Gastroesophageal sphincter (tissue), 4 donors: Measurements from ENCODE around the gene LRP1B. TPM values are rescaled to one million over a fixed set of nuclear protein-coding genes. Genes with fewer than 3 reads are reported as not detected.

Source experiments
- ATAC-seq: fragments of 150-250 bp; one replicate; pipeline ENCODE4 v1.9.1; 2016; ENCODE audit warnings: mild to moderate bottlenecking, moderate library complexity
- H3K27ac ChIP-seq, 4 donors: fragments of 200-600 bp; sonication (generic) in 3 of 4; 1 replicate in 3 of 4; 2 replicates in 1 of 4; pipeline ENCODE4 v1.5.1; 2016 to 2019
- H3K27me3 ChIP-seq: fragments of 200-600 bp; sonication (generic); one replicate; pipeline ENCODE4 v1.5.1; 2019
- H3K36me3 ChIP-seq, 2 donors: fragments of 200-600 bp; sonication (generic); one replicate each; pipeline ENCODE4 v1.5.1; 2019; ENCODE audit warnings: control low read depth in 1 of 2
- H3K4me1 ChIP-seq, 3 donors: fragments of 200-600 bp; sonication (generic); 1 replicate in 2 of 3; 2 replicates in 1 of 3; pipeline ENCODE4 v1.5.1; 2016 to 2019; ENCODE audit warnings: control low read depth in 2 of 3
- H3K4me3 ChIP-seq, 2 donors: fragments of 200-600 bp; sonication (generic); one replicate each; pipeline ENCODE4 v1.5.1; 2019; ENCODE audit warnings: mild to moderate bottlenecking in 1 of 2, moderate library complexity in 1 of 2
- H3K9me3 ChIP-seq, 3 donors: fragments of 200-600 bp; sonication (generic); one replicate each; pipeline ENCODE4 v1.5.1; 2017 to 2019; ENCODE audit warnings: control low read depth in 2 of 3
- EP300 ChIP-seq: sonication (generic); formaldehyde crosslinking; IDR thresholded peaks from one replicate; pipeline ENCODE4 v1.6.1; 2017; ENCODE audit warnings: antibody characterized with exemption, mild to moderate bottlenecking
- POLR2A ChIP-seq, 2 donors: fragments of 450-650 bp; IDR thresholded peaks; one replicate each; pipeline ENCODE4 v1.6.1; 2017; ENCODE audit warnings: antibody characterized with exemption in 2 of 2, mild to moderate bottlenecking in 2 of 2, moderate library complexity in 1 of 2
- POLR2AphosphoS5 ChIP-seq: sonication (generic); formaldehyde crosslinking; IDR thresholded peaks from one replicate; pipeline ENCODE4 v1.6.1; 2017; ENCODE audit warnings: antibody characterized with exemption
- WGBS, 2 donors: methylation state at CpG; one replicate each; pipeline ENCODE4 v1.1.5; 2018; ENCODE audit warnings: low coverage in 1 of 2; 5-methylcytosine and 5-hydroxymethylcytosine counted together
- total RNA-seq, 4 donors: library from RNA; depleted of rRNA; stranded (reverse); fragments of >200 nt; gene quantifications; one replicate each; pipeline ENCODE4 v1.1.0, GENCODE V29; 2016
- TF ChIP-seq, protein P1 (sequence below), 4 experiments: fragments of 200-600 bp in 2 of 4; fragments of 450-650 bp in 2 of 4; sonication (generic) in 1 of 4; IDR thresholded peaks; one replicate each; pipeline ENCODE4 v1.5.1; 2017 to 2019; ENCODE audit warnings: antibody characterized with exemption in 4 of 4, mild to moderate bottlenecking in 2 of 4, moderate library complexity in 2 of 4

LRP1B gene
- total RNA-seq, 4 donors from 2014 or later = 0.27 to 20.7 (median 3.2) TPM

DNA sequence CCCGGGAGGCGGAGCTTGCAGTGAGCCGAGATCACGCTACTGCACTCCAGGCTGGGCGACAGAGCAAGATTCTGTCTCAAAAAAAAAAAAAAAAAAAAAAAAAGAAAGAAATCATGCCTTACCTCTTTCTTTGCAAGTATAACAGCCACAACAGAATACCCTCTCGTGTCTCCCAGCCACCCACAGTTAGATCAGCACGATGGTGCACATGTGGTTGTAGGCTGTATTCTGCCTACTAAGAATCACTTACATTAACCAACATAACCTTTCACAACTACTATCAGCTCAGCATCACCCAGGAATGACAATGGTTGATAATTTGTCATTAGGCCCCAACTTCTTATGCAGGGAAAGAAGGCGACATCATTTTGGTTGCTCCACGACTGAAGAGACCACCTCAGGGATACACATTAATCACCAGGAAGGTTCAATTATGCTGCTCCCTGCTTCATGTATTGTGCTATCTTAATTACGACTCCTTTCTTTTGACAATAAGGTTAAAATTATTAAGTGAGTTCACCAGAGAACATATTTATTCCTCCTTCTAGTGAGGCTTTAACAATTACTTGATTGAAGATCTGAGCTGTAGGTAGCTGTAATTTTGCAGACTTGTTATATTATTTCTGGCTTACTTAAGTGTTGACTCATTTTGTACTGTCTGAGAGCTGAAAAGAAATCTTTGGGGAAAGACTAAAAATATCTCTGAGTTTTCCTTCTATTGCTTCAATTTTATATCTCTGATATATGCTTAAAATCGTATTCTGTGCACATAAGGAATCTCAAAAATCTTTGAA, 120.1 kb downstream of the LRP1B start:
- 48 to 77% methylated on average over 6 to 10 of the region's 11 CpGs for WGBS, 2 donors
- Histone ChIP-seq H3K4me1 (no peaks in the 10 kb centered on the region), H3K4me3 (no peak overlapping the region), H3K36me3 (no peaks in the 10 kb centered on the region), H3K9me3 (no peaks in the 10 kb centered on the region), H3K27ac (no peak overlapping the region), H3K27me3 (no peaks in the 10 kb centered on the region)
- ATAC-seq = no peak
- no peak for TF ChIP-seq EP300
- no peak for TF ChIP-seq POLR2A (IDR thresholded peaks at IDR 0.05)
- TF ChIP-seq, protein P1, sequence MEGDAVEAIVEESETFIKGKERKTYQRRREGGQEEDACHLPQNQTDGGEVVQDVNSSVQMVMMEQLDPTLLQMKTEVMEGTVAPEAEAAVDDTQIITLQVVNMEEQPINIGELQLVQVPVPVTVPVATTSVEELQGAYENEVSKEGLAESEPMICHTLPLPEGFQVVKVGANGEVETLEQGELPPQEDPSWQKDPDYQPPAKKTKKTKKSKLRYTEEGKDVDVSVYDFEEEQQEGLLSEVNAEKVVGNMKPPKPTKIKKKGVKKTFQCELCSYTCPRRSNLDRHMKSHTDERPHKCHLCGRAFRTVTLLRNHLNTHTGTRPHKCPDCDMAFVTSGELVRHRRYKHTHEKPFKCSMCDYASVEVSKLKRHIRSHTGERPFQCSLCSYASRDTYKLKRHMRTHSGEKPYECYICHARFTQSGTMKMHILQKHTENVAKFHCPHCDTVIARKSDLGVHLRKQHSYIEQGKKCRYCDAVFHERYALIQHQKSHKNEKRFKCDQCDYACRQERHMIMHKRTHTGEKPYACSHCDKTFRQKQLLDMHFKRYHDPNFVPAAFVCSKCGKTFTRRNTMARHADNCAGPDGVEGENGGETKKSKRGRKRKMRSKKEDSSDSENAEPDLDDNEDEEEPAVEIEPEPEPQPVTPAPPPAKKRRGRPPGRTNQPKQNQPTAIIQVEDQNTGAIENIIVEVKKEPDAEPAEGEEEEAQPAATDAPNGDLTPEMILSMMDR (IDR thresholded peaks at IDR 0.05) = no peak
- no peak for TF ChIP-seq POLR2AphosphoS5

- TF ChIP-seq, protein P1 (IDR thresholded peaks at IDR 0.05) = no peak
- TF ChIP-seq EP300 (no peak), POLR2A (IDR thresholded peaks at IDR 0.05) (no peak)
- Histone ChIP-seq H3K27me3 (no peaks in the 10 kb centered on the region), H3K4me1 (no peaks in the 10 kb centered on the region), H3K27ac (no peak overlapping the region), H3K4me3 (no peak overlapping the region), H3K9me3 (no peaks in the 10 kb centered on the region), H3K36me3 (no peaks in the 10 kb centered on the region)
- no peak for ATAC-seq
- 62 to 82% methylated on average over 4 of the region's 4 CpGs for WGBS, 2 donors
These were observed 122.6 kb downstream of the LRP1B start for GRCh38 chr2:142008135-142008744.

DNA sequence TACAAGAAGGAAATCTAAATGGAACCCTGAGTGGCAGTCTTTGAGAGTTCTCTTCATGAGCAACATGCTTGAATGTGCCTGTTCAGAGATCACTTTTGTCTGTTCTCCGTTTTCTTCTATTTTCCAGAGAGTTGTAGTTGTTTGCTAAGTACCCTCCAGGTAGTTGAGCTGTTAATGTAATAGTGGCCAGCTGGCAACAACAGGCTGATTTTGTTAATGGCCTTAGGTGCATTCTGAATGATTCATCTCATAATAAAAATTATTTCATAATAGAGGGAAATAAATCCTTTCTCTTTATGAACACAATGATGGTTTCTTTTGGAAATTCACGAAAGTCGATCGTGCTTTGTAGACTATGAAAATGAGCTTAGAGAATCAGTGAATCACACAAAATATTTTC, 136.8 kb downstream of the LRP1B start:
- no peak for ATAC-seq
- no peak overlapping the region for H3K4me3 ChIP-seq
- no peaks in the 10 kb centered on the region for H3K27me3 ChIP-seq
- TF ChIP-seq, protein P1 (IDR thresholded peaks at IDR 0.05) = no peak
- no peak for TF ChIP-seq EP300
- no peak for TF ChIP-seq POLR2A (IDR thresholded peaks at IDR 0.05)
- TF ChIP-seq POLR2AphosphoS5 = no peak
- H3K9me3 ChIP-seq = no peaks in the 10 kb centered on the region
- no peak overlapping the region for H3K27ac ChIP-seq
- no peaks in the 10 kb centered on the region for H3K4me1 ChIP-seq
- H3K36me3 ChIP-seq = no peaks in the 10 kb centered on the region
- 90 to 92% methylated on average over 4 of the region's 4 CpGs for whole genome bisulfite sequencing, 2 donors

DNA sequence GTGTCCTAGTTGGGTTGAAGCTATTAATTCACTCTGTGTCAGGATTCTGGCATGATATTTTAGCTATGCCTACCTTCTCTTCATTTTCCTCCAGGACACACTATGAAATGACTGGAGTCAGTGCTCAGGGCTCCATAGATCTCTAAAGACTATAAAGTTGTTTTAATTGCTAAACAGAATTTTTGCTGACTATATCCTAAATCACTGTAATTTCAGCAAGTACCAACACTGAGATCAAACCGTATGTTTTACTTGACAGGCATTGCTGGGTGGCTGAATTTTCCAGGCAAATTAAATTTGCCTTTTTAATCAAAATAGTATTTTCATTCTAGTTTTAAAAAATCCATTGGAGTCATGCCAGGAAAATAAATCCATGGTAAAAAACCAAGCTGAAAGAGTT, 138.1 kb downstream of the LRP1B start:
- Histone ChIP-seq H3K4me1 (no peaks in the 10 kb centered on the region), H3K27ac (no peak overlapping the region), H3K27me3 (no peaks in the 10 kb centered on the region), H3K36me3 (no peaks in the 10 kb centered on the region), H3K4me3 (no peak overlapping the region), H3K9me3 (no peaks in the 10 kb centered on the region)
- TF ChIP-seq, protein P1 (IDR thresholded peaks at IDR 0.05) = no peak
- TF ChIP-seq EP300 = no peak
- no peak for TF ChIP-seq POLR2AphosphoS5
- no peak for TF ChIP-seq POLR2A (IDR thresholded peaks at IDR 0.05)
- ATAC-seq = no peak
- 77 to 93% methylated on average over 1 of the region's 1 CpG for WGBS, 2 donors

GRCh38 chr2:141968433-141968832, 162.4 kb downstream of the LRP1B start:
- no peaks in the 10 kb centered on the region for H3K9me3 ChIP-seq
- WGBS, 2 donors = 43 to 69% methylated on average over 2 of the region's 2 CpGs
- H3K4me3 ChIP-seq = no peak overlapping the region
- no peaks in the 10 kb centered on the region for H3K36me3 ChIP-seq
- no peaks in the 10 kb centered on the region for H3K27me3 ChIP-seq
- no peak overlapping the region for H3K27ac ChIP-seq
- no peak for ATAC-seq
- TF ChIP-seq POLR2A (IDR thresholded peaks at IDR 0.05) (no peak), EP300 (no peak), POLR2AphosphoS5 (no peak)
- TF ChIP-seq, protein P1 (IDR thresholded peaks at IDR 0.05) = no peak
- H3K4me1 ChIP-seq = no peaks in the 10 kb centered on the region
